Umbilical cord (tissue), 2 donors: ENCODE measurements around the gene C22orf31. TPM values are rescaled to one million over a fixed set of nuclear protein-coding genes. Genes with fewer than 3 reads are reported as not detected.
"Not testable (repeated sequence)": the region's sequence is repeated elsewhere in the genome, so short reads cannot be mapped to it uniquely, and the experiment has no call there.

Source experiments
- DNase-seq: peaks from one replicate; pipeline ENCODE4 v3.0.0-alpha.2; 2015; ENCODE audit warnings: low spot score
- total RNA-seq: library from RNA; depleted of rRNA; stranded (reverse); fragments of >200 nt; gene quantifications from one replicate; pipeline ENCODE4 v1.2.3, GENCODE V29; 2014; ENCODE audit warnings: low replicate concordance; ENCODE audit not compliant: insufficient read depth

Gene C22orf31
- total RNA-seq, 1 donor from 2014 or later: not detected

DNA sequence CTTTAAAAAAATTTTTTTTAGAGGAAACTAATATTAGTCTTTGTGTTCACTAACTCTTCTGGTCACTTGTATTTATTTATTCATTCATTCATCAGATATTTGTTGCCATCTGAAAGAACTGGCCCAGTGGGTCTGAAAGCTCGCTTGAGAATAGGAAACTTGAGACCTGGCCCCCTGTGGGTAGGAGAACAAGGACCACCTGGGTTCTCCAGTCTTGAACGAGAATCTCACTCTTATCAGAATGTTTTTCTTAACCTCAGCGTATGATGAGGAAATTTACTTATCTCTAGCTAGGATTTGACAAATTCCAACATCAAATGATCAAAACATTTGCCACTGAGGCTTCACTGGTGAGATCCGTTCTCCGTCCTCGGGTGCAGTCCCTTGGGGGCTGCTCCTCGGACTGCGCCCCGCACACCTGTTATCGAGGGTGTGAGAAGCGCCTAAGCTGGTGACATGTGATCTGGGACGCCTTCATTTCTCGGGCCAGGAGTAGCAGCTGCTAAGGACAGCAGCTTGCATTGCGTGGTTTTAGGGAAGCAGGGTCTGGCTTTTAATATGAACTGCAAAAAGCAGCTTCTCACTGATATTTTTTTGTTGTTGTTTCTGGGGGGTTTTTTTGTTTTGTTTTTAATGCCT, 6.3 kb downstream of the C22orf31 start:
- no peak for DNase-seq

DNA sequence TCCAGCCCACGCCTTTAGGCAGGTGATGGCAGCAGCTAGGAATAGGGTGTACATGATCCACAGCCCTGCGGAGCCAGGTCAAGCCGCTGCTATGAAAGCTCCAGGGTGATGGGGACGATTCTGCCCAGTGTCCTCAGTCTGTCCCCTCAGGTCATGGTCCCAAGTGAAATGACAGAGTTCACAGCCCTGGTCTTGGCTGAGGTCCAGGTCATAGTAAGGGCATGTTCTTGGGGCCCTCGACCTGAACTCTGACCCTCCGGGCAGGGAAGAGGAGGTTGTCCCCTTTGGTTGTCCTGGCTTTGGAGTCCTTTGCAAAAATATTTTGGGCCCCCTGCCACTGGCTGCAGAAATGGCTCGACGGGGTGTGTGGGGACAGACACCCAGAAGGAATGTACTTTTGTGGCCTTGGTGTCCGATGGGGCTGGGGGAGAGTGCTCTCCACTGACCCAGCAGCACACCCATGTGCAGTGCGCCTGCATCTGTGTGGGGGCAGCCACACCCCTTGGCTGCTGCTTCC, 7.3 kb downstream of the C22orf31 start:
- DNase-seq: no peak

DNA sequence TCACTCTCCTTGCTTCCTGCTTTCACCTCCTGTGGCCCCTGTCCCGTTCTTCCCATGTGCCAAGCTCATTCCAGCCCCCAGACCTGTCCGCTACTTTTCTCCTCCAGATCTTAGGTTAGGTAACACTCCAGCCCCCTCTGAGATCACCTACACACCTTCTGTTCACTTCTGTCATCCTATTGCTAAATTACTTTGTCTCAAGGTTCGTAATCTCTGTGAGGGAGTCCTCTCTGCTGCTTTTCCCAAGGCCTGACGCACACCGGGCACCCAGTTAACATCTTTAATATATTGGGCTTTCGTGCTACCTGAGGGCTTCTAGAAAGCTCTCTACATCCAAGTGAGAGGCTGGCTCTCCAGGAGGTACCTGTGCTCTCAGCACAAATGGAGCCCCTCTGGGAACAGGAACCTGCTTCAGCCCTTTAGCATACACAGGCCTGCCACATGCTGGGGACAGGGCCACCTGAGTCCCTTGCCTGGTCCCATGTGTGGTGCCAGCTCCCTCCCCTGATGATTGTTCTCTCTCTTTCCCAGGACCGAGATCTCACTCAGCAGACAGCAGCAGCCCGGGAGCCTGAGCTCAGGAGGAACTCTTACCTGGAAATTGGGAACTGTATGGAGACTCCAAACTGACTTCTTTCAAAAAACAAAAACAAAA, 8.5 kb downstream of the C22orf31 start:
- no peak for DNase-seq

DNA sequence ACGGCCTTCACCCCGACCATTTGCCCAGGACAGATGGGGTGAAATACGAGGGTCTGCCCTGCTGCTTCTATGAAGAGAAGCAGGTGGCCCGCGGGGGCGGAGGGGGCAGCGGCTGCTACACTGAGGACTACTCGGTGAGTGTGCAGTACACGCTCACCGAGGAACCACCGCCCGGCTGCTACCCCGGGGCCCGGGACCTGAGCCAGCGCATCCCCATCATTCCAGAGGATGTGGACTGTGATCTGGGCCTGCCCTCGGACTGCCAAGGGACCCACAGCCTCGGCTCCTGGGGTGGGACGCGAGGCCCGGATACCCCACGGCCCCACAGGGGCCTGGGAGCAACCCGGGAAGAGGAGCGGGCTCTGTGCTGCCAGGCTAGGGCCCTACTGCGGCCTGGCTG, 11.2 kb downstream of the C22orf31 start:
- DNase-seq: no peak

DNA sequence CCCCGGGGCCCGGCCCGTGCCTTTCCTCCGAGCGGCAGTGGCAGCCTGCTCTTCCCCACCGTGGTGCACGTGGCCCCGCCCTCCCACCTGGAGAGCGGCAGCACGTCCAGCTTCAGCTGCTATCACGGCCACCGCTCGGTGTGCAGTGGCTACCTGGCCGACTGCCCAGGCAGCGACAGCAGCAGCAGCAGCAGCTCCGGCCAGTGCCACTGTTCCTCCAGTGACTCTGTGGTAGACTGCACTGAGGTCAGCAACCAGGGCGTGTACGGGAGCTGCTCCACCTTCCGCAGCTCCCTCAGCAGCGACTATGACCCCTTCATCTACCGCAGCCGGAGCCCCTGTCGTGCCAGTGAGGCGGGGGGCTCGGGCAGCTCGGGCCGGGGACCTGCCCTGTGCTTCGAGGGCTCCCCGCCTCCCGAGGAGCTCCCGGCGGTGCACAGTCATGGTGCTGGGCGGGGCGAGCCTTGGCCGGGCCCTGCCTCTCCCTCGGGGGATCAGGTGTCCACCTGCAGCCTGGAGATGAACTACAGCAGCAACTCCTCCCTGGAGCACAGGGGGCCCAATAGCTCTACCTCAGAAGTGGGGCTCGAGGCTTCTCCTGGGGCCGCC, 11.9 kb downstream of the C22orf31 start:
- DNase-seq: no peak

DNA sequence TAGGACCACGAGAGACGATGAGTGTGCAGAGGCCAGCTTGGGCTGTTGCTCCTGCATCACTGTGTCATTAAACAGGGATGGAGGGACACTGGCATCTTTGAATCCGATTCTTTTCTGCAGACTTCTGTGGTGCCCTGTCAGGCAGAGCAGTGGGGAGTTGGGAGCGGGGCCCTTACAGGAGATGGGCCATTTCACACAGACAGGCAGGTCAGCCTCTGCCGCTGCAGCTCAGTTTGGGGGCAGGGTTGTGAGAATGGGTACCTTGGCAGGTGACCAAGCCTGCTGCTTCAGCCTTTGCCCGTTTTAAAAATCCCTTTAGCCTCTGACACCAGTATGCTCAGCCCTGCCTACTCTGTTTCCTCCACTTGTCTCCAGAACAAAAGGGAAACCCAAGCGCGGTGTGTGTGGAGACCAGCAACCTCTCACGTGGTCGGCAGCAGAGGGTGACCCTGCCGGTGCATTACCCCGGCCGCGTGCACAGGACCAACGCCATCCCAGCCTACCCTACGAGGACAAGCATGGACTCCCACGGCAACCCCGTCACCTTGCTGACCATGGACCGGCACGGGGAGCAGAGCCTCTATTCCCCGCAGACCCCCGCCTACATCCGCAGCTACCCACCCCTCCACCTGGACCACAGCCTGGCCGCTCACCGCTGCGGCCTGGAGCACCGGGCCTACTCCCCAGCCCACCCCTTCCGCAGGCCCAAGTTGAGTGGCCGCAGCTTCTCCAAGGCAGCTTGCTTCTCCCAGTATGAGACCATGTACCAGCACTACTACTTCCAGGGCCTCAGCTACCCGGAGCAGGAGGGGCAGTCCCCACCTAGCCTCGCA, 12.6 kb downstream of the C22orf31 start:
- no peak for DNase-seq

DNA sequence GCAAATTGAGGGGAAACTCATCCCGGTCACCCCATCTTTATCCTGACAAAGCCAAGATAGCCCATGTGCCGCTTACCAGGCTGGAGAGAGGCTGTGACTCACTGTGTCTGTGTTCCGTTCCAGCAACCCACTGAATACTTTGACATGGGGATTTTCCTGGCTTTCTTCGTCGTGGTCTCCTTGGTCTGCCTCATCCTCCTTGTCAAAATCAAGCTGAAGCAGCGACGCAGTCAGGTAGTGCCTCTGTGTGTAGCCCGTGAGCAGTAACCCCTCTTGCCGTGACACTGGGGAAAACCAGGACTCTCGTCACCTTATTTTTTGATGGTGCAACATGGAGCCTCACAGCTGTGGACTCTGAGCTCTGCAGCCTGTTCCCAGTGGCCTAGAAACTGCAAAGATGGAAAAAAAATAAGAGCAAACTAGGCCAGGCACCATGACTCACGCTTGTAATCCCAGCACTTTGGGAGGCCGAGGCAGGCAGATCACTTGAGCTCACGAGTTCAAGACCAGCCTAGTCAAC, 16.9 kb downstream of the C22orf31 start:
- peak; percentile 57 for DNase-seq

DNA sequence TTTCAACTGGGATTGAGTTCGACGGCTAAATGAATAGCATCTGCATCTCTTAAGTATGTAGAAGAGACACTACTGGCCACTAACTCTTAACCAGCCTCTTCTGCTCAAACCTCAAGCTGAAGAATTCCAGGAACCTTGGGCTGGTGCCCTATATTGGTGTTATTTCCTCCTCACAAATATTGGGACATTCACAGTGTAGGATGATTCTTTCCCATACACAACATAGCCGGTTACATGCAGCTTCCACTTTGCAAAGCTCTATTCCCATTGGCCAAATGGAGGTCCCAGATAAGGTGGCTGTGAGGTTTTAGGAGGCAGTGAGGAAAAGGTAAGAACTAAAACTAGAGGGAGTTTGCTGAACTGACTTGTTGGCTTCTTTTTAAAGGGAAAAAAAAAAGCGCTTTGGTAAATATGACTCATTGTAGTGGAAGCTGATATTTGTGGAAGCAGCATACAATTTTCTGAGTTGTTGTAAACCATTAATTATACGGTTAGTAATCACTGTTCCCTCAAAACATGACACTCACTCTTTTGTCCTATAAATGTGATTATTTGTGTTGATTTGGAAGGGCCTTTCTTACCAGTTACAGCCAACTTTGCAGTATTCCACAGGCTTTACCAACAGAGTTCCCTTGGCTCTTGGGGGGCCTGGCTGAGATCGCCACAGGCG, 17.6 kb downstream of the C22orf31 start:
- peak; percentile 20 for DNase-seq

DNA sequence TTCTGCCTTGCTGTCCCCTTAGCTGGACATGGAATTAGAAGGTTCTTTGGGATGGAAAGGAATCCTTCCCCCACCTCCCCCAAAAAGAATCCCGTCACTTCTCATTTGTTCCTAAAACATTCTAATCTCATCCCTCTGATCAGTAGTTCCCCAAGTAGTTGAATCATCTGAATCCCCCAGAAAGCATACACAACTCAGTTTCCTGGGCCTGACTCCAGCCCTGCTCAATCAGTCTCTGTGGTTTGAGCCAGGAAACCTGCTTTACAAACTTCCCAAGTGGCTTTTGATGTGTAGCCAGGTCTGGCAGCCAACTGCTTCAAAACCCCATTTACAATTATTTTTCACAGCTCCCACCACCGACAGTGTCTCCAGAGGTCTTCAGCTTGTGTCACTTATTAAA, 20.2 kb downstream of the C22orf31 start:
- DNase-seq: peak; percentile 22

DNA sequence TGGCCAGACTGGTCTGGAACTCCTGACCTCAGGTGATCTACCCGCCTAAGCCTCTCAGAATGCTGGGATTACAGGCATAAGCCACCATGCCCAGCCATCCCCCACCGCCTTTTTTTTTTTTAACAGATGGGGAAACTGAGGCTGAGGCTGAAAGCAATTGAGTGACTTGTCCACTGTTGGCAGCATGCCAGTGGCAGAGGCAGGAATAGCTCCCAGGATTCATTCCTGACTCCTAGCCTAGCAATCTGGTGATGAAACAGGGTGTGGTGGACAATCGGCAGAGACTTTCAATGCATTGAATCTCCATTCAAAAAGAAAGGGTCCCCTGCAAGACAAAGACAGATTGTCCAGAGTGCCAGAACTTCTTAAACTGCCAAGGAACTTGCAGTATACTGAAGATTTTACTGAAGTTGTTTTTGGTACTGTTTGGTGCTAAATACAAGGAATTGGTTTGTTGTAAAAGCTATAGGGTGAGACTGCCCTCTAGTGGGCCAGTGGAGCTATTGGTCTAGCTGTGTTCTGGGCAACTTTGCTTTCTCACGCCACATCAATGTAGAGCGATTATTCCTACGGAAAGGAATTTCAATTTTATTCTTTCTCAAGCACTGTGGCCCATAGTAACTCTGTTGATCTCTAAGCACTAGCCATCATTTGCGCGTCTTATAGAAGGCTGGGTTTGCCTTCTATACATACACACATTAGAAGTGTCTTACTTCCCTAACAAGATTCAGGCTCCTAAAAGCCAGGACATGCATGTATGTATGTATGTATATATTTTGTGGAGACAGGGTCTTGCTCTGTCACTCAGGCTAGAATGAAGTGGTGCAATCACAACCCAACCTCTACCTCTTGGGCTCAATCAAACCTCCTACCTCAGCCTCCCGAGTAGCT, 21.0 kb downstream of the C22orf31 start:
- peak; percentile 84 for DNase-seq

DNA sequence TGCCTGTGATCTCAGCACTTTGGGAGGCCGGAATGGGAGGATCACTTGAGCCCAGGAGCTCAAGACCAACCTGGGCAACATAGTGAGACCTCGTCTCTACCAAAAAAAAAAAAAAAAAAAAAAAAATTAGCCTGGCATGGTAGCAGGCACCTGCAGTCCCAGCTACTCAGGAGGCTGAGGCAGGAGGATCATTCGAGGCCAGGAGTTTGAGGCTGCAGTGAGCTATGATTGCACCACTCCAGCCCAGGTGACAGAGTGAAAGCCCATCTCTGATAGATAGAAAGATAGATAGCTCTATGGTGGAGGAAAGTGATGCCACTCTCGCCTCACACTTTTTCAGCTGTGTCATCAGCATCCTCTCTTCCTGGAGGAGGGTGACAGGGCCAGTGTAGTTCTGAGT, 21.9 kb downstream of the C22orf31 start:
- DNase-seq: not testable (repeated sequence)

DNA sequence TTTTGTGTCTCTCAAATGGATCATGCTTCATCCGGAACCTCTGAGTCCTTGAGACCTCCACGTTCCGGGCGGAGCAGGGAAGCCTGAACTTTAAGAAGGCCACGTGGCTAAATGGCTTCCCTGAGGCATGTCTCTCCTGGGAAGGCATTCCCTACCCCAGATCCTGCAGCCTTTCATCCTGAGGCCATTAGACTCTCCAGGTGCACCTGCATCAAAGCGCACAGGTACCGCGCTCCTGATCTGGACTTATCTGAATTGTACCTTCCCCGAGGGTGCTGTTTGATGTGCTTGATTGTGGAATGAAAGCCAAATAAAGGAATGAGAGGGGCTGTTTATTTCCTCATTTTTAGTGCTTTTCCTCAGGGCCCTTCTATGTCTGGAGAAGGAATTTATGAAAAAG, 22.5 kb downstream of the C22orf31 start:
- no peak for DNase-seq

DNA sequence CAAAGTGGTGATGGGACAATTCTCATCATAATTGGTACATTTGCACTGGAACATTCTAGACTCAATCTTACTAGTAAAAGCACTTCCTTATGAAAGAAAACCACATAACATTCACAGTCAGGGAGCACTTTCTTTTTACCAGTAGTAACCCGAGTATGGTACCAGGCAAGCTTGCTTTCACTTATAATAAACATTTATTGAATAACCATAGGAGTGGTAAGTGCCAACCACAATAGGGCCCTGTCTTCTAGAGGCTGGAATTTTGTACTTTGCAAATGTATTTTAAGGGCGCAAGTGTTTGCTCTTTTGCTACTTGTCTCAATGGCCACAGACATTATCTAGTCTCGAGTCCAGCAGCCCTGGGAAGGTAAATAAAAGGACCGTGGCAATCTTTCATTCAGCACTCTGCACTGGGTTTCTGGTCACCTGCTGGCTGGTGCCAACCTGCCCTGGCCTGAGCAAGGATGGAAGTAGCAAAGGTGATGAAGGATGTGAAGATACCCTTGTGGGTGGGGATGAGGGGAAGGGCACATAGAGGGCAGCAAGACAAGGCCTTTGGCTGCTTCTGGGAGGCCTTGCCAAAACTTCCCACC, 24.2 kb downstream of the C22orf31 start:
- DNase-seq: no peak

DNA sequence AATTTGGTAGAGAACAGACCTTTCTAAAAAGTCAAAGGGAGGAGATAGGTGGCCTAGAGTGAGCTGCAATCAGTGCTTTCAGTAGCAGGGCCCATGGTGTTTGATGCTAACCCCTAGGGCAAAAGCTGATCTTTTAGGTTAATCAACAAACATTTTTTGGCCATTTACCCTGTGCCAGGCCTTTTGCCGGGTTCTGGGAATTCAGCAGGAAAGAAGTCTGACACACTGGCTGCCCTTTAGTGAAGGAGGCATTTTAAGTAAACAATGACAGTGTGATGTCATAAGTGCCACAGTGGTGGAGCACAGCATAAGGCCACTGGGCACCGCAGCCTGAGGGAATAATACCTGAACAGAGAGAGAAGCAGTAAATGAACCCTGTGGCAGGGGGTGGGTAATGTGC, 29.0 kb downstream of the C22orf31 start:
- no peak for DNase-seq

DNA sequence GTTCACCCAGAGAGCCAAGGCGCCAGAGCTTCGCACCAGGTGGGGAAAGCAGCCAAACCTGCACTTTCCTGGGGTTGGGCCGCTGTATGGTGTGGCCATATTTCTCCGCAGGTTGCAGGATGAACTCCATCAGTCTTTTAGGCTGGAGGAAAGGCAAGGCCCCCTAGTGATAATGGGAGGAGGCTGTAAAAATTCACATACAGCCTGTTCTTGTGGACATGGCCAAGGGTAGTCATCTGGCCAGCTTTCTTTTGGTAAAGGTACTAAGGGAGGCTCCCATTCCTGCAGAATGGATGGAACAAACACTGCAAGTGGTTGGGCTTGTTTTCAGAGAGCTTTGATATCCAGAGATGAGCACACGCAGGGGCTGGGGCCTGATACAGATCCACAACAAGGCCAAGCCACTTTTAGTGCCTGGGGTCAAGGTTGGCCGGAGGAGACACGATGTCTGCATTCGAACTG, 29.6 kb downstream of the C22orf31 start:
- DNase-seq: peak; percentile 51

DNA sequence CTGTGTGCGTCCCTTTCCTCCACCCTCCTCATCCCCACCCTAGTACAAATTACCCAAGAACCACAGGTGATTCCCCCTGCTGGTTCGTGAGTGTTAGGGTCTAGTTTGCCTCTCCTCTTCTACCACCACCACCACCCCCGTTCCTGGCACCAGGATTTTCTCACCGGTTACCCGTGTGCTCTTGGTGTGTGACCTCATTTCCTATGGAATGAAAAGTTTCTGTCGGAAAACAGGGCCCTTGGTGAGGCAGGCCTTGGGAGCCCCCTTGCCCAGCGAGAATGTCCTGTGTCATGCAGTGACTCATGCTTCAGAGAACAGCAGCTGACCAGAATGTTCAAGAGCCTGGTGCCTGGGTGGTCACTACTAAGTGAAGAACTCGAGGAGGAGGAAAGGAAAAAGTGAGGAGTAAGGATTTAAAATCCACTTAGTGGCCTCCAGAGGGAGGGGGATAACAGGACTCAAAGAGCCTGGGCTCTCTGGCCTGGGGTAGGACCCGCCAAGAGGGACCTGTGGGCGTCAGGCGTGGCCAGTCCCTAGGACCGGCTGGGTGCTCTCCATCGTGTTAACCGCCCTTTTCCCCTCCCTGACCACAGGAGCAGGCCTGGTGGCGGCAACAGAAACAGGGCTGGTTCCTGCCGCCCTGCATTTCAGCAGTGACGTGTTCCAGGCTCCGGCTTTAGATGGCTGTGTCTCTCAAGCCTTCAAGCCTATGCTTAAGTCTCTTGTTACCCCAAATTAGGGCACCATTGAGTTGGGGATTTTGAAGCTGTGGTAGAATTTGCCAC, 30.2 kb downstream of the C22orf31 start:
- DNase-seq: peak; percentile 91

DNA sequence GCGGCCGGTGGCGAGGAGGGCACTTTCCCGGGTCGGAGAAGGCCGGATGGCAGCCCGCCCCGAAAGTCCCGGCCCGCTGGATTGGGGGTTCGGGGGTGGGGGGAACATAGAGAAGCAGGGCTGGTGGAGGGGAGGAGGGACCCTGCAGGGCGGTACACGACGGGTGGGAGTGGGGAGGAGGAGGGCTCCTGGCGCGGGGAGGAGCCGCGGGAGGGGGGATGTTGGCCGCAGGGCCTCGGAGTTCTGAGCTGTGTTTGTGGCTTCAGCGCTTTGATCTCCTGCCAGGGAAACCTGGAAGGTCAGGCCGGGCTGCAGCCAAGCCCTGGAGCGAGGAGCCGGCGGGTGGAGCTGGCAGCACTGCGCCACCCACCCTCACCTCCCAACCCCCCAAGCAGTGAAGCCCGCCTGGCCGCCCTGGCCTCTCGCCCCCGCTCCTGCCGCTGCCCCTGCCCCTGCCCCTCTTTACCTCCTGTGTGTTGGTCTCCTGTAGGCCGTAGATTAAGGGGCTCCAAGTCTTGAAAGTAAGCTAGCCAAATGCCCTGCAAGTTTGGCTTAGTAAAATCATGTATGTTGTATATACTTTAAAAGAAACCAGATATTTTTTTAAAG, 30.9 kb downstream of the C22orf31 start:
- peak; percentile 90 for DNase-seq

DNA sequence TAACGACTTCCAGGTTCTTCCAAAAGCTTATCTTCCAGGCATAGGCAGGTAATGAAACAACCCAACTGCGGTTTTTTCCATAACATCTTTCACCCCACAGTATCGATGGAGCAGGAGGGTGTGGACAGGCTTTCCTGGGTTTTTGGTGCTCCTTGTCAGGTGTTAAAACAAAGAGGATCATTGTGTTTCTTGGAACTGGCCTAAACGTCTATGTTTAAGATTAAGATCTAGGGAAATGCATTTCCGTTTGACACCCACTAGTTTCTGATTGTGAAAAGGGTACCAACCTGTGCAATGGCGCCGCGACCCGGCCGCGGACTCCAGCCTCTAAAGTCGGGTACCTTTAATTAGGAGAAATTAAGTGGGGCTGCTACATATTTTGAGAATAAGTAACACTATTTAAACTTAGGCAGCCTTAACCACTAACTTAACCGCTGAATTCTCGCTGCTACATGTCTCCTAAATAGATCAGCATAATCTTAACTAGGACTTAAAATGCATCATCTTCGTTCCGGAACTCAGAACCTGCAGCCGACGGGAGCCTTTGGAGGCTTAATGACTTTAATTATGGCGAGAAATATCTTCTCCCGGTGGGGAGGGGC, 31.5 kb downstream of the C22orf31 start:
- DNase-seq: no peak
